AG04449 (cell line): ENCODE results near the gene C17orf114.
"Not testable (repeated sequence)": the region's sequence is repeated elsewhere in the genome, so short reads cannot be mapped to it uniquely, and the experiment has no call there.

Source experiments
- CTCF ChIA-PET: fragments of 350-600 bp; formaldehyde crosslinking; extraction: SDS; loops from one replicate; lab custom pipeline; 2021; ENCODE audit warnings: antibody characterized with exemption; lab: Yijun Ruan, JAX
- POLR2A ChIA-PET: fragments of 400-600, 350-600 bp; formaldehyde crosslinking; extraction: SDS; loops from one replicate; lab custom pipeline; 2020; ENCODE audit warnings: antibody characterized with exemption, inconsistent platforms; lab: Yijun Ruan, JAX
- DNase-seq: peaks from one replicate; pipeline ENCODE4 v3.0.0-alpha.2; 2010; ENCODE audit warnings: low read depth, low spot score
- H3K4me3 ChIP-seq: 2 replicates; pipeline ENCODE4 v1.5.1; 2011; ENCODE audit warnings: low read depth, mild to moderate bottlenecking, control low read depth, low read length
- CTCF ChIP-seq: IDR thresholded peaks from one replicate; pipeline ENCODE4 v1.5.1; 2011; ENCODE audit warnings: mild to moderate bottlenecking, moderate library complexity, low read length, control low read depth, inconsistent platforms; ENCODE audit not compliant: insufficient read depth; ENCODE audit errors: missing control alignments

The C17orf114 gene

GRCh38 chr17:4833178-4833940, 31.2 kb upstream of the C17orf114 start, which contains the start of gene MINK1:
Gene MINK1 (plus strand): TSS chr17:4833340. CDS start chr17:4833584, 244 bp downstream.
- peak within 1 kb of the TSS; percentile 83 for H3K4me3 ChIP-seq
- POLR2A ChIA-PET, result no interaction called here
- CTCF ChIA-PET, result interaction anchor here (1.7 kb wide), 1 partner anchor 48 kb away, joined by 3 read pairs; no protein-coding TSS in a partner anchor
- no peak for DNase-seq
- no peak for TF ChIP-seq CTCF

- H3K4me3 ChIP-seq, result peak overlapping the region; percentile 83
- POLR2A ChIA-PET, DNase-seq, CTCF ChIA-PET: not testable (repeated sequence)
Observed at GRCh38 chr17:4832829-4833177, 30.7 kb upstream of the C17orf114 start.

DNA sequence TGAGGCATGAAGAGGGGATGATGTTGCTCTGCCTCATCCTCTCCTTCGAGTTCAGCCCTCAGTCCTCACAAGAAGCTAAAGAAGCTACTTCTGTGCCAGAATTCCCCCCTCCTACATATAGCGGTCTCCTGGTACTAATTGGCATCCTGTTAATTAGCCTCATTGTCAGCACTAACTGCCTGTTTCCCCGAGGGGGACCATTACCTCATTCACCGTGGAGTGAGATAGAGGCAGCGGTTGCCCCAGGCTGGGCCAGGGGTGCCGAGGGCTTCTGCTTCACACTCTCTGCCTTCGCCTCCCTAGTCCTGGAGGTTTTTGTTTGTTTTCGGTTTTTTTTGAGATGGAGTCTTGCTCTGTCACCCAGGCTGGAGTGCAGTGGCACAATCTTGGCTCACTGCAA, 25.3 kb upstream of the C17orf114 start:
- no peak for TF ChIP-seq CTCF
- ChIA-PET CTCF (no interaction called here), POLR2A (no interaction called here)
- no peak for DNase-seq
- no peak overlapping the region for H3K4me3 ChIP-seq

GRCh38 chr17:4823373-4824089, 21.4 kb upstream of the C17orf114 start:
- ChIA-PET POLR2A (interaction anchor here (0.9 kb wide), 1 partner anchor 14 kb away, joined by 3 read pairs; no protein-coding TSS in a partner anchor), CTCF (no interaction called here)
- no peak for DNase-seq
- H3K4me3 ChIP-seq, result no peak overlapping the region
- TF ChIP-seq CTCF, result no peak

DNA sequence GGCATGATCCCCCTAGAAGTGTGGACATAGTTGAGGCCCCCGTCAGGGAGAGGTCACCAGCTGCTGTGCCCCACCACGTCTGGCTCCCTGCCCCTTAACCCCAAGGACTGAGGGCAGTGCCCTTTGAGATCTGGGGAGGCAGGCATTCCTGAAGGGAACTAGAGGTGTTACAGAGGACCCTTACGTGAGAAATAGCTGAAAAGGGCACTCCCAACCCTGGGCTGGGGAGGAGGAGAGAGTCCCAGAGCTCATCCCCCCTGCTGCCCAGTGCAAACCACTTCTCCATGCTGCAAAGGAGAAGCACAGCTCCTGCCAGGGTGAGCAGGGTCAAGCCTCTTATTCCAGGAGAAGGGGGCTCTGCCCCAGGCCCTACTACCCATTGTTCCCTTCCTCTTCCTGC, 20.7 kb upstream of the C17orf114 start:
- no peak overlapping the region for H3K4me3 ChIP-seq
- no peak for TF ChIP-seq CTCF
- no peak for DNase-seq
- CTCF ChIA-PET, result no interaction called here
- POLR2A ChIA-PET, result no interaction called here

GRCh38 chr17:4818276-4818675, 16.1 kb upstream of the C17orf114 start:
- ChIA-PET POLR2A (interaction anchor here (1.3 kb wide), 1 partner anchor 11 kb away, joined by 3 read pairs; the partner anchor contains the start of gene PLD2), CTCF (interaction anchor here (1.8 kb wide), 1 partner anchor 85 kb away, joined by 4 read pairs; the partner anchor contains the start of gene CHRNE)
- TF ChIP-seq CTCF, result no peak
- H3K4me3 ChIP-seq, result no peak overlapping the region
- DNase-seq, result no peak
